HepG2 (cell line): ENCODE results near the gene METRN. TPM values are rescaled to one million over a fixed set of nuclear protein-coding genes. Genes with fewer than 3 reads are reported as not detected.

Experiments used
- AFF4 ChIP-seq: sonication (generic); formaldehyde crosslinking; IDR thresholded peaks from 2 replicates; pipeline ENCODE4 v1.4.0; 2020; ENCODE audit warnings: missing genetic modification reagents
- BRD4 ChIP-seq: sonication (generic); formaldehyde crosslinking; IDR thresholded peaks from 2 replicates; pipeline ENCODE4 v1.4.0; 2020; ENCODE audit warnings: missing genetic modification reagents
- CERS6 ChIP-seq: sonication (generic); formaldehyde crosslinking; IDR thresholded peaks from 2 replicates; pipeline ENCODE4 v1.5.0; 2020; ENCODE audit warnings: missing genetic modification reagents
- ELF1 ChIP-seq: sonication (generic); formaldehyde crosslinking; IDR thresholded peaks from 2 replicates; pipeline ENCODE4 v1.4.0; 2020; ENCODE audit warnings: missing genetic modification reagents
- HDAC1 ChIP-seq: sonication (generic); formaldehyde crosslinking; IDR thresholded peaks from 2 replicates; pipeline ENCODE4 v1.5.1; 2020; ENCODE audit warnings: mild to moderate bottlenecking, missing genetic modification reagents
- KDM6A ChIP-seq: IDR thresholded peaks from 2 replicates; pipeline ENCODE4 v1.6.1; 2016; ENCODE audit warnings: low read depth
- MED1 ChIP-seq: sonication (generic); formaldehyde crosslinking; IDR thresholded peaks from 2 replicates; pipeline ENCODE4 v1.4.0; 2020; ENCODE audit warnings: missing genetic modification reagents
- NFYB ChIP-seq: sonication (generic); formaldehyde crosslinking; IDR thresholded peaks from 2 replicates; pipeline ENCODE4 v1.4.0; 2020; ENCODE audit warnings: missing genetic modification reagents
- POLR2A ChIP-seq, 2 experiments: IDR thresholded peaks; 2 replicates each; pipeline ENCODE4 v1.6.1; 2011; ENCODE audit warnings: low read depth in 2 of 2, low read length in 2 of 2, mild to moderate bottlenecking in 1 of 2, moderate library complexity in 1 of 2; ENCODE audit not compliant: insufficient read depth in 1 of 2
- PRPF4 ChIP-seq: fragments of 200-400 bp; formaldehyde crosslinking; IDR thresholded peaks from 2 replicates; pipeline ENCODE4 v1.6.1; 2016; ENCODE audit warnings: low read length, low read depth; ENCODE audit not compliant: poor library complexity, severe bottlenecking
- SNAI1 ChIP-seq: sonication (generic); formaldehyde crosslinking; IDR thresholded peaks from 2 replicates; pipeline ENCODE4 v1.5.0; 2020; ENCODE audit warnings: mild to moderate bottlenecking, missing genetic modification reagents, borderline replicate concordance
- TAF1 ChIP-seq: sonication (generic); formaldehyde crosslinking; IDR thresholded peaks from 2 replicates; pipeline ENCODE4 v1.4.0; 2020; ENCODE audit warnings: missing genetic modification reagents
- TCF7L2 ChIP-seq: IDR thresholded peaks from 2 replicates; pipeline ENCODE4 v1.6.1; 2011; ENCODE audit warnings: mild to moderate bottlenecking, low read depth, low read length, moderate library complexity
- TRIM24 ChIP-seq: sonication (generic); formaldehyde crosslinking; IDR thresholded peaks from 2 replicates; pipeline ENCODE4 v1.8.0; 2022; ENCODE audit warnings: mild to moderate bottlenecking, missing genetic modification reagents
- ZBTB7A ChIP-seq: sonication (generic); formaldehyde crosslinking; IDR thresholded peaks from 2 replicates; pipeline ENCODE4 v1.8.0; 2022; ENCODE audit warnings: mild to moderate bottlenecking, missing genetic modification reagents
- ZNF121 ChIP-seq: sonication (generic); formaldehyde crosslinking; IDR thresholded peaks from 2 replicates; pipeline ENCODE4 v1.5.0; 2020; ENCODE audit warnings: mild to moderate bottlenecking, missing genetic modification reagents
- ZNF138 ChIP-seq: sonication (generic); formaldehyde crosslinking; IDR thresholded peaks from 2 replicates; pipeline ENCODE4 v1.5.0; 2020; ENCODE audit warnings: mild to moderate bottlenecking, low read depth, missing genetic modification reagents
- ZNF329 ChIP-seq: sonication (generic); formaldehyde crosslinking; IDR thresholded peaks from 2 replicates; pipeline ENCODE4 v1.9.0; 2021; ENCODE audit warnings: low read depth, mild to moderate bottlenecking, missing genetic modification reagents
- ZNF550 ChIP-seq: sonication (generic); formaldehyde crosslinking; IDR thresholded peaks from 2 replicates; pipeline ENCODE4 v1.4.0; 2020; ENCODE audit warnings: mild to moderate bottlenecking, missing genetic modification reagents, borderline replicate concordance
- ZNF557 ChIP-seq: sonication (generic); formaldehyde crosslinking; IDR thresholded peaks from 2 replicates; pipeline ENCODE4 v1.4.0; 2020; ENCODE audit warnings: missing genetic modification reagents
- ZNF598 ChIP-seq: sonication (generic); formaldehyde crosslinking; IDR thresholded peaks from 2 replicates; pipeline ENCODE4 v1.5.1; 2020; ENCODE audit warnings: mild to moderate bottlenecking, missing genetic modification reagents, borderline replicate concordance
- ZNF607 ChIP-seq: sonication (generic); formaldehyde crosslinking; IDR thresholded peaks from 2 replicates; pipeline ENCODE4 v1.5.1; 2020; ENCODE audit warnings: missing genetic modification reagents, mild to moderate bottlenecking, borderline replicate concordance
- ZNF749 ChIP-seq: sonication (generic); formaldehyde crosslinking; IDR thresholded peaks from 2 replicates; pipeline ENCODE4 v1.8.0; 2022; ENCODE audit warnings: mild to moderate bottlenecking, missing genetic modification reagents, moderate library complexity, borderline replicate concordance
- ZNF879 ChIP-seq: sonication (generic); formaldehyde crosslinking; IDR thresholded peaks from 2 replicates; pipeline ENCODE4 v1.8.1; 2023; ENCODE audit warnings: missing genetic modification reagents
- ZSCAN21 ChIP-seq: sonication (generic); formaldehyde crosslinking; IDR thresholded peaks from 2 replicates; pipeline ENCODE4 v1.8.0; 2022; ENCODE audit warnings: mild to moderate bottlenecking, missing genetic modification reagents, moderate library complexity, borderline replicate concordance
- ZSCAN22 ChIP-seq: sonication (generic); formaldehyde crosslinking; IDR thresholded peaks from 2 replicates; pipeline ENCODE4 v1.4.0; 2020; ENCODE audit warnings: mild to moderate bottlenecking, missing genetic modification reagents
- ZSCAN31 ChIP-seq: sonication (generic); formaldehyde crosslinking; IDR thresholded peaks from 2 replicates; pipeline ENCODE4 v1.5.0; 2020; ENCODE audit warnings: low read depth, mild to moderate bottlenecking, missing genetic modification reagents
- ZZZ3 ChIP-seq: sonication (generic); formaldehyde crosslinking; IDR thresholded peaks from 2 replicates; pipeline ENCODE4 v1.4.0; 2020; ENCODE audit warnings: missing genetic modification reagents, mild to moderate bottlenecking, borderline replicate concordance
- polyA plus RNA-seq, 8 experiments: library from polyadenylated mRNA; depleted of rRNA in 3 of 8; stranded (reverse) in 7 of 8; unstranded in 1 of 8; fragments of >200 nt; fragmentation: Illumina TruSeq in 4 of 8; extraction: Trizol in 4 of 8; gene quantifications; 2 replicates each; pipeline versions ENCODE4 v1.2.1 to v1.2.3, GENCODE V29; 2011 to 2016; ENCODE audit warnings: low read depth in 4 of 8, missing spikeins in 1 of 8, mixed read lengths in 1 of 8; ENCODE audit not compliant: insufficient read depth in 1 of 8
- total RNA-seq, 5 experiments: library from RNA; depleted of rRNA; stranded (reverse); fragments of >200 nt; fragmentation: Illumina TruSeq; extraction: Trizol; gene quantifications; 2 replicates each; pipeline ENCODE4 v1.2.3, GENCODE V29; 2016; ENCODE audit warnings: low read depth in 1 of 5
- TF ChIP-seq, protein P1 (sequence below): sonication (generic); formaldehyde crosslinking; IDR thresholded peaks from 2 replicates; pipeline ENCODE4 v1.9.0; 2021; ENCODE audit warnings: missing genetic modification reagents, mild to moderate bottlenecking, borderline replicate concordance

The METRN gene
- total and polyA plus RNA-seq, 2 of the 13 experiments (the other 11 are each of a cell fraction or from before 2014, with no cell fraction given), result 25.5 to 46.1 TPM

DNA sequence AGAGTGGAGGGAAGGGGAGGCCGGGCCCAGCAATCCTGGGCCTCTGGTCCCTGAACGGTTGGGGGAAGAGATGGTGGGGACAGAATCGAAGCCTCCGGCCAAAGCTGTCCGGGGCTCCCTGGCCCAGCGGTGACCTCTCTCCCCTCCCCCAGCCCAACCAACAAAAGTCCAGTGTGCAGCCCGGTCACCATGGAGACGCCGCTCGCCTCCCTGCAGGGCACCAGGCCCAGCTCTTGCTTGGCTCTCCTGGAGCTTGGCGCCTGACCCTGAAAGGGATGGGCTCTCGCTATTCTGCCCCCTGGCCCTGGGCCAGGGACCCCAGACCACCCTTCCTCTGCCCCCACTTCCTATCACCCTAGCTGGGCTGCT, 1.3 kb downstream of the METRN start (continued):
- TF ChIP-seq NFYB (CRISPR knock-in tag) (no peak), ZBTB7A (CRISPR knock-in tag) (peak; percentile 30; the same call in 1 of the 2 replicates), BRD4 (CRISPR knock-in tag) (no peak), CERS6 (CRISPR knock-in tag) (no peak), MED1 (CRISPR knock-in tag) (no peak), AFF4 (no peak), ZNF329 (CRISPR knock-in tag) (no peak), ZNF138 (no peak), ZNF607 (no peak), ZSCAN31 (CRISPR knock-in tag) (0 out of 2 replicates have a peak, but pooled peaks have one; percentile 7), POLR2A (IDR thresholded peaks at IDR 0.05; ENCODE audit: insufficient read depth in 1 of 2, low read depth in 2 of 2, low read length in 2 of 2) (no peak), ZSCAN21 (CRISPR knock-in tag) (no peak), ELF1 (CRISPR knock-in tag) (no peak), ZNF557 (no peak), ZNF550 (CRISPR knock-in tag) (no peak), KDM6A (CRISPR knock-in tag) (0 out of 2 replicates have a peak, but pooled peaks have one; percentile 37), ZNF749 (CRISPR knock-in tag) (no peak), ZZZ3 (CRISPR knock-in tag) (no peak), TCF7L2 (no peak), ZNF121 (no peak), ZNF879 (no peak), TAF1 (CRISPR knock-in tag) (no peak), SNAI1 (CRISPR knock-in tag) (no peak), PRPF4 (no peak), ZSCAN22 (CRISPR knock-in tag) (no peak), TRIM24 (CRISPR knock-in tag) (no peak), ZNF598 (no peak), HDAC1 (0 out of 2 replicates have a peak, but pooled peaks have one; percentile 39)
- TF ChIP-seq, protein P1, sequence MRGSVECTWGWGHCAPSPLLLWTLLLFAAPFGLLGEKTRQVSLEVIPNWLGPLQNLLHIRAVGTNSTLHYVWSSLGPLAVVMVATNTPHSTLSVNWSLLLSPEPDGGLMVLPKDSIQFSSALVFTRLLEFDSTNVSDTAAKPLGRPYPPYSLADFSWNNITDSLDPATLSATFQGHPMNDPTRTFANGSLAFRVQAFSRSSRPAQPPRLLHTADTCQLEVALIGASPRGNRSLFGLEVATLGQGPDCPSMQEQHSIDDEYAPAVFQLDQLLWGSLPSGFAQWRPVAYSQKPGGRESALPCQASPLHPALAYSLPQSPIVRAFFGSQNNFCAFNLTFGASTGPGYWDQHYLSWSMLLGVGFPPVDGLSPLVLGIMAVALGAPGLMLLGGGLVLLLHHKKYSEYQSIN (CRISPR knock-in tag), result no peak
